Adrenal gland (tissue), 5 donors: ENCODE results near the gene ZNF467.

Source experiments
- CTCF ChIP-seq, 6 experiments: fragments of 450-650 bp in 4 of 6; fragments of 200-600 bp in 2 of 6; sonication (generic) in 1 of 6; IDR thresholded peaks; 1 replicate in 5 of 6; 2 replicates in 1 of 6; pipeline versions ENCODE4 v1.5.1 to v1.8.0; 2016 to 2021; ENCODE audit warnings: antibody characterized with exemption in 6 of 6, mild to moderate bottlenecking in 2 of 6, moderate library complexity in 1 of 6
- POLR2A ChIP-seq, 2 donors: fragments of 450-650 bp; IDR thresholded peaks; one replicate each; pipeline ENCODE4 v1.6.1; 2017; ENCODE audit warnings: antibody characterized with exemption in 2 of 2, mild to moderate bottlenecking in 2 of 2, moderate library complexity in 1 of 2
- donor health status: DM: no; HTN: no; CAD: no.

- TF ChIP-seq CTCF (IDR thresholded peaks at IDR 0.05): no peak
- TF ChIP-seq POLR2A (IDR thresholded peaks at IDR 0.05): no peak
Measured at GRCh38 chr7:149818536-149818840, 45.1 kb upstream of the ZNF467 start.
